ENCODE measurements around the gene FUCA1.

FUCA1 gene

GRCh38 chr1:23895993-23896392 is 27.9 kb upstream of the FUCA1 start:
- no peak for TF ChIP-seq CTCF (conservative IDR thresholded peaks at IDR 0.05)
- no peak for TF ChIP-seq ZFX (IDR thresholded peaks at IDR 0.05)
- no peak overlapping the region for H3K27ac ChIP-seq

- H3K27ac ChIP-seq: no peak overlapping the region
- TF ChIP-seq CTCF (conservative IDR thresholded peaks at IDR 0.05): no peak
- no peak for TF ChIP-seq ZFX (IDR thresholded peaks at IDR 0.05)
Measured at GRCh38 chr1:23895082-23895481, 27.0 kb upstream of the FUCA1 start.

- TF ChIP-seq ZFX (IDR thresholded peaks at IDR 0.05) (no peak), CTCF (conservative IDR thresholded peaks at IDR 0.05) (no peak)
- no peak overlapping the region for H3K27ac ChIP-seq
Measured at GRCh38 chr1:23889074-23889473, 21.0 kb upstream of the FUCA1 start.

GRCh38 chr1:23885222-23885621 is 17.1 kb upstream of the FUCA1 start:
- TF ChIP-seq CTCF (conservative IDR thresholded peaks at IDR 0.05): no peak
- TF ChIP-seq ZFX (IDR thresholded peaks at IDR 0.05): no peak
- H3K27ac ChIP-seq: no peak overlapping the region

GRCh38 chr1:23882746-23883145 is 14.7 kb upstream of the FUCA1 start:
- TF ChIP-seq ZFX (IDR thresholded peaks at IDR 0.05): no peak
- no peak for TF ChIP-seq CTCF (conservative IDR thresholded peaks at IDR 0.05)
- no peak overlapping the region for H3K27ac ChIP-seq

GRCh38 chr1:23879809-23880208 is 11.7 kb upstream of the FUCA1 start:
- TF ChIP-seq CTCF (conservative IDR thresholded peaks at IDR 0.05): no peak
- no peak for TF ChIP-seq ZFX (IDR thresholded peaks at IDR 0.05)
- H3K27ac ChIP-seq: no peak overlapping the region

GRCh38 chr1:23878668-23879067 is 10.6 kb upstream of the FUCA1 start:
- H3K27ac ChIP-seq: no peak overlapping the region
- TF ChIP-seq CTCF (conservative IDR thresholded peaks at IDR 0.05): no peak
- TF ChIP-seq ZFX (IDR thresholded peaks at IDR 0.05): no peak
